ENCODE results near the gene FBLN1. TPM values are rescaled to one million over a fixed set of nuclear protein-coding genes. Genes with fewer than 3 reads are reported as not detected.

Gene FBLN1
- total RNA-seq, 1 experiment from 2014 or later: 183 TPM

- TF ChIP-seq, protein P1, sequence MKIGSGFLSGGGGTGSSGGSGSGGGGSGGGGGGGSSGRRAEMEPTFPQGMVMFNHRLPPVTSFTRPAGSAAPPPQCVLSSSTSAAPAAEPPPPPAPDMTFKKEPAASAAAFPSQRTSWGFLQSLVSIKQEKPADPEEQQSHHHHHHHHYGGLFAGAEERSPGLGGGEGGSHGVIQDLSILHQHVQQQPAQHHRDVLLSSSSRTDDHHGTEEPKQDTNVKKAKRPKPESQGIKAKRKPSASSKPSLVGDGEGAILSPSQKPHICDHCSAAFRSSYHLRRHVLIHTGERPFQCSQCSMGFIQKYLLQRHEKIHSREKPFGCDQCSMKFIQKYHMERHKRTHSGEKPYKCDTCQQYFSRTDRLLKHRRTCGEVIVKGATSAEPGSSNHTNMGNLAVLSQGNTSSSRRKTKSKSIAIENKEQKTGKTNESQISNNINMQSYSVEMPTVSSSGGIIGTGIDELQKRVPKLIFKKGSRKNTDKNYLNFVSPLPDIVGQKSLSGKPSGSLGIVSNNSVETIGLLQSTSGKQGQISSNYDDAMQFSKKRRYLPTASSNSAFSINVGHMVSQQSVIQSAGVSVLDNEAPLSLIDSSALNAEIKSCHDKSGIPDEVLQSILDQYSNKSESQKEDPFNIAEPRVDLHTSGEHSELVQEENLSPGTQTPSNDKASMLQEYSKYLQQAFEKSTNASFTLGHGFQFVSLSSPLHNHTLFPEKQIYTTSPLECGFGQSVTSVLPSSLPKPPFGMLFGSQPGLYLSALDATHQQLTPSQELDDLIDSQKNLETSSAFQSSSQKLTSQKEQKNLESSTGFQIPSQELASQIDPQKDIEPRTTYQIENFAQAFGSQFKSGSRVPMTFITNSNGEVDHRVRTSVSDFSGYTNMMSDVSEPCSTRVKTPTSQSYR (CRISPR knock-in tag; IDR thresholded peaks at IDR 0.05): no peak
- TF ChIP-seq JAZF1 (CRISPR knock-in tag; IDR thresholded peaks at IDR 0.05): no peak
Measured at GRCh38 chr22:45576730-45577464, 74.2 kb downstream of the FBLN1 start (continued).

- peak; percentile 79 for ATAC-seq
- H3K27me3 Mint-ChIP-seq (ENCODE audit: low read depth): no peaks in the 10 kb centered on the region
- ChIA-PET CTCF (interaction anchor here (0.6 to 3.2 kb wide), 31 partner anchors 12 to 458 kb away, joined by 3 to 28 read pairs (median 4); partner anchors contain the start of gene ATXN10), POLR2A (no interaction called here)
- no peaks in the 10 kb centered on the region for H3K9me3 Mint-ChIP-seq
- no peak overlapping the region for H3K27ac Mint-ChIP-seq
- TF ChIP-seq CTCF (IDR thresholded peaks at IDR 0.05) (peak; percentile 93), ETV6 (CRISPR knock-in tag; IDR thresholded peaks at IDR 0.05) (no peak), ZNF423 (CRISPR knock-in tag; IDR thresholded peaks at IDR 0.05) (peak; percentile 73), ZSCAN18 (CRISPR knock-in tag; IDR thresholded peaks at IDR 0.05) (no peak), JUN (CRISPR knock-in tag; IDR thresholded peaks at IDR 0.05) (no peak)
- TF ChIP-seq, protein P2, sequence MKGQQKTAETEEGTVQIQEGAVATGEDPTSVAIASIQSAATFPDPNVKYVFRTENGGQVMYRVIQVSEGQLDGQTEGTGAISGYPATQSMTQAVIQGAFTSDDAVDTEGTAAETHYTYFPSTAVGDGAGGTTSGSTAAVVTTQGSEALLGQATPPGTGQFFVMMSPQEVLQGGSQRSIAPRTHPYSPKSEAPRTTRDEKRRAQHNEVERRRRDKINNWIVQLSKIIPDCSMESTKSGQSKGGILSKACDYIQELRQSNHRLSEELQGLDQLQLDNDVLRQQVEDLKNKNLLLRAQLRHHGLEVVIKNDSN (CRISPR knock-in tag; IDR thresholded peaks at IDR 0.05): no peak
- TF ChIP-seq, protein P3, sequence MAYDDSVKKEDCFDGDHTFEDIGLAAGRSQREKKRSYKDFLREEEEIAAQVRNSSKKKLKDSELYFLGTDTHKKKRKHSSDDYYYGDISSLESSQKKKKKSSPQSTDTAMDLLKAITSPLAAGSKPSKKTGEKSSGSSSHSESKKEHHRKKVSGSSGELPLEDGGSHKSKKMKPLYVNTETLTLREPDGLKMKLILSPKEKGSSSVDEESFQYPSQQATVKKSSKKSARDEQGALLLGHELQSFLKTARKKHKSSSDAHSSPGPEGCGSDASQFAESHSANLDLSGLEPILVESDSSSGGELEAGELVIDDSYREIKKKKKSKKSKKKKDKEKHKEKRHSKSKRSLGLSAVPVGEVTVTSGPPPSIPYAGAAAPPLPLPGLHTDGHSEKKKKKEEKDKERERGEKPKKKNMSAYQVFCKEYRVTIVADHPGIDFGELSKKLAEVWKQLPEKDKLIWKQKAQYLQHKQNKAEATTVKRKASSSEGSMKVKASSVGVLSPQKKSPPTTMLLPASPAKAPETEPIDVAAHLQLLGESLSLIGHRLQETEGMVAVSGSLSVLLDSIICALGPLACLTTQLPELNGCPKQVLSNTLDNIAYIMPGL (CRISPR knock-in tag; IDR thresholded peaks at IDR 0.05): 0 out of 2 replicates have a peak, but pooled peaks have one; percentile 36
- H3K4me1 Mint-ChIP-seq: no peaks in the 10 kb centered on the region
- DNase-seq (ENCODE audit: low spot score): peak; percentile 89
- H3K4me3 Mint-ChIP-seq: no peak overlapping the region
- H3K36me3 Mint-ChIP-seq: no peaks in the 10 kb centered on the region
Measured at GRCh38 chr22:45577746-45578523, 75.3 kb downstream of the FBLN1 start.

- ChIA-PET CTCF (interaction anchor here (0.6 to 3.2 kb wide), 27 partner anchors 22 to 457 kb away, joined by 3 to 28 read pairs (median 4); no protein-coding TSS in a partner anchor), POLR2A (no interaction called here)
- Mint-ChIP-seq H3K27me3 (ENCODE audit: low read depth) (no peaks in the 10 kb centered on the region), H3K4me3 (no peak overlapping the region), H3K36me3 (no peaks in the 10 kb centered on the region), H3K4me1 (peaks cover 3% of the 10 kb centered on the region; the same call in 1 of the 2 replicates), H3K27ac (no peak overlapping the region), H3K9me3 (no peaks in the 10 kb centered on the region)
- ATAC-seq: no peak
- no peak for DNase-seq (ENCODE audit: low spot score)
- TF ChIP-seq MYBL2 (CRISPR knock-in tag; IDR thresholded peaks at IDR 0.05) (no peak), OVOL2 (CRISPR knock-in tag; IDR thresholded peaks at IDR 0.05; ENCODE audit: borderline replicate concordance) (no peak), TP53 (CRISPR knock-in tag; IDR thresholded peaks at IDR 0.05) (no peak), JUN (CRISPR knock-in tag; IDR thresholded peaks at IDR 0.05) (no peak)
- TF ChIP-seq, protein P4, sequence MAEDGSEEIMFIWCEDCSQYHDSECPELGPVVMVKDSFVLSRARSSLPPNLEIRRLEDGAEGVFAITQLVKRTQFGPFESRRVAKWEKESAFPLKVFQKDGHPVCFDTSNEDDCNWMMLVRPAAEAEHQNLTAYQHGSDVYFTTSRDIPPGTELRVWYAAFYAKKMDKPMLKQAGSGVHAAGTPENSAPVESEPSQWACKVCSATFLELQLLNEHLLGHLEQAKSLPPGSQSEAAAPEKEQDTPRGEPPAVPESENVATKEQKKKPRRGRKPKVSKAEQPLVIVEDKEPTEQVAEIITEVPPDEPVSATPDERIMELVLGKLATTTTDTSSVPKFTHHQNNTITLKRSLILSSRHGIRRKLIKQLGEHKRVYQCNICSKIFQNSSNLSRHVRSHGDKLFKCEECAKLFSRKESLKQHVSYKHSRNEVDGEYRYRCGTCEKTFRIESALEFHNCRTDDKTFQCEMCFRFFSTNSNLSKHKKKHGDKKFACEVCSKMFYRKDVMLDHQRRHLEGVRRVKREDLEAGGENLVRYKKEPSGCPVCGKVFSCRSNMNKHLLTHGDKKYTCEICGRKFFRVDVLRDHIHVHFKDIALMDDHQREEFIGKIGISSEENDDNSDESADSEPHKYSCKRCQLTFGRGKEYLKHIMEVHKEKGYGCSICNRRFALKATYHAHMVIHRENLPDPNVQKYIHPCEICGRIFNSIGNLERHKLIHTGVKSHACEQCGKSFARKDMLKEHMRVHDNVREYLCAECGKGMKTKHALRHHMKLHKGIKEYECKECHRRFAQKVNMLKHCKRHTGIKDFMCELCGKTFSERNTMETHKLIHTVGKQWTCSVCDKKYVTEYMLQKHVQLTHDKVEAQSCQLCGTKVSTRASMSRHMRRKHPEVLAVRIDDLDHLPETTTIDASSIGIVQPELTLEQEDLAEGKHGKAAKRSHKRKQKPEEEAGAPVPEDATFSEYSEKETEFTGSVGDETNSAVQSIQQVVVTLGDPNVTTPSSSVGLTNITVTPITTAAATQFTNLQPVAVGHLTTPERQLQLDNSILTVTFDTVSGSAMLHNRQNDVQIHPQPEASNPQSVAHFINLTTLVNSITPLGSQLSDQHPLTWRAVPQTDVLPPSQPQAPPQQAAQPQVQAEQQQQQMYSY (CRISPR knock-in tag; IDR thresholded peaks at IDR 0.05): no peak
Measured at GRCh38 chr22:45578524-45579147, 76.0 kb downstream of the FBLN1 start.
